ENCODE results near the gene CNPY4.
A peak's percentile ranks its signal among the peaks of the same experiment; 100 is the strongest.

The CNPY4 gene, protein sequence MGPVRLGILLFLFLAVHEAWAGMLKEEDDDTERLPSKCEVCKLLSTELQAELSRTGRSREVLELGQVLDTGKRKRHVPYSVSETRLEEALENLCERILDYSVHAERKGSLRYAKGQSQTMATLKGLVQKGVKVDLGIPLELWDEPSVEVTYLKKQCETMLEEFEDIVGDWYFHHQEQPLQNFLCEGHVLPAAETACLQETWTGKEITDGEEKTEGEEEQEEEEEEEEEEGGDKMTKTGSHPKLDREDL

DNA sequence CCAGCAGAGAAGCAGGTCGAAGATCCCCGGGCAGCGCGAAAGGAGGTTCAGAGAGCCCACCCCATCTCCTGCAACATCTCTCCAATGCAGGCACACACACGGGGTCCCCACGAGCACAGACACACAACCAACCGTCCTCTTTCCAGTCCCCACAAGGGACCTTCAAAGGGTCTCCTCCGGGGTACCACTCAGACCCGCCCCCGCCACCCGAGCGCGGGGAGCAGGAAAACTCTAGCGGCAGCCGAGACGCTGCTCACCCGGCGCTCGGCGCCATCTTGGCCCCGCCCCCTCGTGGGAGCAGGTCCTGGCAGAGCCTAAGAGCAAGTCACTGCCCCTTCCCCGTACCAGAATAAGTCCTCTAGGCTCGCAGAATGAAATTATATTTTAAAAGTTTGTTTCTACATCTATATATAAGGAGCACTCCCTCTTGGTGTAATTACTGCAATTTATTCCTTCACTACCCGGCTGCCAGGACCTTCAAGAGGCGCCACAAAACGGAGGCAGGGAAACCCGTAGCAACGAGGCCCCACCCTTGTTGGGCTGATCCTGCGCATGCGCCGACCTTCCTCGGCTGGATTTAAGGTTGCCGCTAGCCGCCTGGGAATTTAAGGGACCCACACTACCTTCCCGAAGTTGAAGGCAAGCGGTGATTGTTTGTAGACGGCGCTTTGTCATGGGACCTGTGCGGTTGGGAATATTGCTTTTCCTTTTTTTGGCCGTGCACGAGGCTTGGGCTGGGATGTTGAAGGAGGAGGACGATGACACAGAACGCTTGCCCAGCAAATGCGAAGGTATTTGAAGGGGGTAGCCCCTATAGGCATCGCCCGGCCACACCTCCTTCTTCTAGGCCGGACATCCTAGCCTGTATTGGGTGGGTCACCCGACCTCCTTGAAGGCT is at the start of gene CNPY4, which contains the start of gene TAF6:
CNPY4 (plus strand) TSS at position 563 of the 898 bp plus-strand sequence; CDS start at position 674, 111 bp downstream.
TAF6 (minus strand) TSS at position 287 of the 898 bp plus-strand sequence. CDS start 5,149 bp downstream, outside the sequence.
- peak; percentile 89 to 94 (median 90) for DNase-seq (ENCODE audit: low read depth in 2 of 3, low spot score in 1 of 3)

DNA sequence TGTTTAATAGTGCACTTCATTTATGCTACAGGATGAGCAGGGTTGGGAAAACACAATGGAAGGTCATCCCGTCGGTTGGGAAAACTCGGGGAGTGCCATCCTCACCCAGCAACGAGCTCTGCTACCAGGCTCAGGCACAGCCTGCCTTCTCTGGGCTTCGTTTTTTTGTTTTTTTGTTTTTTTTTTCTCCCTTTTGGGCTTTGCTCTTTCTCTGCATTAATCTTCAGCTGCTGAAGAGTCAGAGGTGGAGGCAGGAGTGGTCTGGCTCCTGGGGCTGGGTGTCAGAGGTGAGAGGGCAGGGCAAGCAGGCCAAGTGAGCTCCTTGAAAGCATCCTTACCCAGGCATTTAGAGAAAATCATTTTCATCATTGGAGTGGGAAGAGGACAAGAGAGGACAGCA is 49.4 kb upstream of the CNPY4 start:
- no peak for DNase-seq (ENCODE audit: low read depth in 2 of 3, low spot score in 1 of 3)

DNA sequence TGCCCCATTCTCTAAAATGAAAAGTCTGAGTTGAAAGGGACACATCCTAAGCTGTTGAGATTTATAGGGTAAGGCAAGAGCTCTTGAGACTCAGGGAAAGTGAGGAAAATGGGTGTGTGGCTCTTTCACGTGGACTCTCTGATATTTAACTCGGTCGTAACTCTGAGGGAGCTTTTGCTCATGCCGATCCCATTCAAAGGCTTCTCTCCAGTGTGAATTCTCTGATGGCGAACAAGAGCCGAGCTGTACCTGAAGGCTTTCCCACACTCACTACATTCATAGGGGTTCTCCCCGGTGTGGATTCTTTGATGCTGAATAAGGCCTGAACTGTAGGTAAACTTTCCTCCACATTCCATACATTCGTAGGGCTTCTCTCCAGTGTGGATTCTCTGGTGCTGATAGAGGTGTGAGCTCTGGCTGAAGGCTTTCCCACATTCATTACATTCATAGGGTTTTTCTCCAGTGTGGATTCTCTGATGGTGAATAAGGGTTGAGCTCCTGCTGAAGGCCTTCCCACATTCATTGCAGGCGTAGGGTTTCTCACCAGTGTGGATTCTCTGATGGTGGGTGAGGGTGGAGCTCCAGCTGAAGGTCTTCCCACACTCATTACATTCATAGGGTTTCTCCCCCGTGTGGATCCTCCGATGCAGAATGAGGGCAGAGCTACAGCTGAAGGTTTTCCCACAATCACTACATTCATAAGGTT is 48.3 kb upstream of the CNPY4 start:
- DNase-seq (ENCODE audit: low read depth in 2 of 3, low spot score in 1 of 3) = no peak

DNA sequence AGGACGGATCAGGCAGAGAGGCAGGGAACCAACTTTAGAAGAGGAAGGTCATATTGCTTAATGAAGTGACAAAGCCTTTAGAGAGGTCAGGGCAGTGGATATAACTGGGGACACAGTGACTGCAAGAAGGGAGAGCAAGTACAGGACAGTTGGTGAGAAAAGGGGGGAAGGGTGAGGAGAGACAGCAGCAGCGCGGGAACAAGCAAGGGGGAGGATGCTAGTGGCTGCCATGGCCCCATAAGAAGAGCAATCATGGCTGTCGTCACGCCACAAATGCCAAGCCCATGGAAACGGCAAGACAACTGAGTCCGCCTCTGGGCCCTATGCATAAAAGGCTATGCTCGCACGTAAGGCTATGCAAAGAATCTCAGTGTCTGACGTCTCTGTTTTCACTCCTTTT is 47.0 kb upstream of the CNPY4 start:
- no peak for DNase-seq (ENCODE audit: low read depth in 2 of 3, low spot score in 1 of 3)

DNA sequence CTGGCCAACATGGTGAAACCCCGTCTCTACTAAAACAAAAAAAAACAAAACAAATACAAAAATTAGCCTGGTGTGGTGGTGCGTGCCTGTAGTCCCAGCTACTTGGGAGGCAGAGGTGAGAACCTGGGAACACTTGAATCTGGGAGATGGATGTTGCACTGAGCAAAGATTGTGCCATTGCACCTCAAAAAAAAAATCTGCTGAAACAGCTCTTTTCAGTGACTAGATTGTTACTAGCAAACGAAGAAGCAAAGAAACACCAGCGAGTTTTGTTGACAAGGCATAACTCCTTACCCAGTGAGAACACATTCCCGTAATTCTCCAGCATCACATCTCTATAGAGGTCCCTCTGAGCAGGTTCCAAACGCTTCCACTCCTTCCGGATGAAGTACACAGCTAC is 44.6 kb upstream of the CNPY4 start:
- DNase-seq (ENCODE audit: low read depth in 2 of 3, low spot score in 1 of 3) = no peak

DNA sequence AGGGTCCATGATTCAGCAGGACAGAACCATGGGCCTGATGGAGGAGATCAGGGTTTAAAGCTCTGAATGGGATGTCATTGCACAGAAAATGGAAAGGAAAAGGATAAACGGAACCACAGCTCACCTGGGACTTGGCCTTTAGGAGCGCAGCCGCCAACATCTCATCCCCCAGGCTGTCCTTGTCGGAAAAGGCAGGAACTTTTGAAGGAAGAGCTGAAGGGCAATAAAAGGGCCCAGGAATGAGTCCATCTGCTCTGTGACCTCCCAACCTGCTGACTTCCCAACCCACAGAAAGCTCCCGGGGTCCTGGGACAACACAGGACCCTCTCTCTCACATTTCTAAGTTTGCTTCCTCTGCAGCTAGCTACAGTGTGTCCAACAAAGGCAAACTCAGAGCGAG is 44.0 kb upstream of the CNPY4 start:
- no peak for DNase-seq (ENCODE audit: low read depth in 2 of 3, low spot score in 1 of 3)

DNA sequence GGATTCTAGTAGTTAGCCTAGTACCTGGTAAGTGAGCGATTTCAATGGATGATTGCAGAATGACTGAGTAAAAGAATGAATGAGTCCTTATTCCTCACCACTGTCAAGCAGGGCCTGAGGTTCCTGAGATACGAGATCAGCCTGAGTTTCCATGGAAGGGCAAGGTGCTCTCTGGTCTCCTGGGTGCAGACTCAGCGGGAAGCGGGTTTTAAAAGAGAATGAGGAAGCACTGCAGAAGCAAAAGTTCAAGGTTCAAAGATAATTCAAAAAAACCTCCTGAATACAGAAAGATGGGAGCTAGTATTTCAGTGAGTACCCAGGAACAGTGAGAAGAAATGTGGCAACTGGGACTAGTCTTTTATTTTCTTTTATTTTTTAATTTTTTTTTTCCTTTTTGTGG is 42.2 kb upstream of the CNPY4 start:
- DNase-seq (ENCODE audit: low read depth in 2 of 3, low spot score in 1 of 3) = no peak

DNA sequence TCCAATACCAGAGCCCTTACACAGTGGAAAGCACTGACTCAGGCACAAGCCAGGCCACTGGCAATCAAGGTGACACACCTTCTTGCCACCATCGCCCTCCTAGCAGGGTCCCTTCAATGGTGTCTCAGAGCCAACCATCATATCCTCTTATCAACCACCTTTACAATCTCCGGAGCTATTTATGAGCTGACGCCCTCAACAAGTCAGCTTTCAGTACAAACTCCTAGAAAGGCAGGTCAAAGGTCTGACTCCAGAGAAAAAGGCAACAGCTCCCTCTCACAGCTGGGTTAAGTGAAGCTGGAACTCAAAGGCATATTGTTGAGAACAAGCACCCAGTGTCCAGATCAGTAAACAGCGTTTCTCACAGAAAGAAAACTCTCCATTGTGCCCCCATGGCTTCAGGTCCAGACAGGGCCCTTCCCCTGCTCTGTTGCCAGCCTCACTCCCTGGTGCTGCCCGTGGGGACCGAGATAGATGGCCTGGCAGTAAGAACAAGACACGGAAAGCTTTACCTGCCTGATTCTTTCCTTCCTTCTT is 40.3 kb upstream of the CNPY4 start:
- DNase-seq (ENCODE audit: low read depth in 2 of 3, low spot score in 1 of 3) = no peak

DNA sequence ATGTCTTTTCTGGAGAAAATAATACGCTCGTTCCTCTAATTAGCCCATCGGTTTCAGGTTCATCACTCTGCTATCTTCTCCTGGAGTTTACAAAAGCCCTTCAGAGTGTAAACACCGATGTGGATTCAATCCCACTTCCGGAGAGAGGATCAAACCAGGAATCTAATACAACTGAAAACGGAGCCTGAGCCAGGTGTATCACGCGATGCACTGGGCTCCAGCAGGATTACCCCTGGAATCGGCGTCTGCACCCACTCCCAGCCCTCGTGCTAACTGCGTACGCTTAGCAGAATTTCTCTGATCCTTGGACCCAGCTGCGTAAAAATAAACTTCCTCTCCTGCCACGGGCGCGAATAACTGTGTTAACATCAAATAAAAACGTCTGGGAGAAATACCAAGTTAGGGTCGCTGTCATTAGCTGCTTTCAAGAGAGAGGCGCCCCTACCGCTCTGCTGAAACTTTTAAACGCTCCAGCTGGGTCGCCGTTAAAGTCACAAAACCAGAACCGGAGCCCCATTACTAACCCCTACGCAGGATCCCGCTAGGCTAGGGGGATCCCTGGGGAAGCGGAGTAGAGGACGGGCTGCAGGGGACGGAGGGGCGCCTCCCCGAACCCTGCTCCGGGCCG is 38.4 kb upstream of the CNPY4 start:
- no peak for DNase-seq (ENCODE audit: low read depth in 2 of 3, low spot score in 1 of 3)

DNA sequence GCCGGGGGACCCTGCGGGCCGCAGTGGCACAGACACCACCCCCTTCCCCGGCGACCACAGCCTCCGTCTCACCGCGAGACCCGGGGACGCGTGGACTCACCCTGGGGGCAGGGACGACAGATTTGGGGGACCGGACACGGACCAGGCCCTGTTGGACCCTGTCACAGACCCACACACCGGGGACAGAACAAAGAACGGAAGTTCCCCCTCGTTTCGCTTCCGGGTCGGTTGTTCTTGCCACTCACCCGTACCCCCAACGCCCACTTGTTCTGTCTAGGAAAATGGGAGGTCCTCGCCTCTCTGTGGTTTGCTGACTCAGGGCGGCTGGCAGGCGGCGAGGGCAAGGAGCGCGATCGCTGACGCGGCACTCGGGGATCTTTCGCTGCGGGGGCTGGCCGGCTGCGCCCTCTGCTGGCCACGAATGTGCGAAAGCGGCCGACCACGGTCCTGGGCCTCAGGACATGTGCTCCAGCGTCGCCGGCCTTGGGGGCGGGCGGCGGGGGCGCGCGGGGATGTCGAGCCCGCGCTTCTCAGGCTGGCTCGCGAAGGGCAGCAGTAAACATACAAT is 37.8 kb upstream of the CNPY4 start, which contains the start of gene ZNF3:
ZNF3 (minus strand) TSS at position 189 of the 568 bp plus-strand sequence. CDS start 4,366 bp downstream, outside the sequence.
- DNase-seq (ENCODE audit: low read depth in 2 of 3, low spot score in 1 of 3) = peak; percentile 97 to 98 (median 97)

DNA sequence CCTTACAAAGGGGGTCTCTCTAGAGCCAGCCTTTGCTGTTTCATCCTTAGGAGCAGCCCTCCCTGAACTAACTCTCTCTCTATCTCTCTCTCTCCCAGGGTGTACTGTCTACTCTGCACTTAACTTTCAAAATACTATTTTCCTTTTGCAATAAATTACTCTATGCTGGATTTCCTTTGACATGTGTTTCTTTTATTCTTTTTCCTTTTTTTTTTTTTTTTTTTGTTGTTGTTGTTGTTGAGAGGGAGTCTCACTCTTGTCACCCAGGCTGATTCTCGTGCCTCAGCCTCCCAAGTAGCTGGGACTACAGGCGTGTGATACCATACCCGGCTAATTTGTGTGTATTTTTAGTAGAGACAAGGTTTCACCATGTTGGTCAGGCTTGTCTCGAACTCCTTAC is 36.5 kb upstream of the CNPY4 start:
- DNase-seq (ENCODE audit: low read depth in 2 of 3, low spot score in 1 of 3) = no peak

DNA sequence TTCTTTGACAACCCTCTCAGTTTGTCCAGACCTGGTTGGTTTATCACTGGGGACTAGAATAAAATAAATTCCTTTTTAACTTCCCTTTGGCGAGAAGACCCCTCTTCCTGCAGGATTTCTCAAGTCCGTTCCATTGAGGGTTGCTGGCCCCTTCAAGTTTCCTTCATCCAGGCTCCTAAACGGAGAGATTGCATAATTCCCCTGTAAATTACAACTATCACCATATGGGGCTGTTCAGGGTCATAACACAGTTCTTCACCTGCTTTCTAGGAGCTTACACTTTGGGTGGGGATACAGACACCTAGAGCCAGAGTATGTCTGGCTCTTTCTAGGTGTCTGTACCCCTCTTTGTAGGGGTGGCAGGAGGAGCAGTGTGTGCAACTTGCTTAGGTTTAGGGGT is 33.9 kb upstream of the CNPY4 start:
- DNase-seq (ENCODE audit: low read depth in 2 of 3, low spot score in 1 of 3) = no peak

DNA sequence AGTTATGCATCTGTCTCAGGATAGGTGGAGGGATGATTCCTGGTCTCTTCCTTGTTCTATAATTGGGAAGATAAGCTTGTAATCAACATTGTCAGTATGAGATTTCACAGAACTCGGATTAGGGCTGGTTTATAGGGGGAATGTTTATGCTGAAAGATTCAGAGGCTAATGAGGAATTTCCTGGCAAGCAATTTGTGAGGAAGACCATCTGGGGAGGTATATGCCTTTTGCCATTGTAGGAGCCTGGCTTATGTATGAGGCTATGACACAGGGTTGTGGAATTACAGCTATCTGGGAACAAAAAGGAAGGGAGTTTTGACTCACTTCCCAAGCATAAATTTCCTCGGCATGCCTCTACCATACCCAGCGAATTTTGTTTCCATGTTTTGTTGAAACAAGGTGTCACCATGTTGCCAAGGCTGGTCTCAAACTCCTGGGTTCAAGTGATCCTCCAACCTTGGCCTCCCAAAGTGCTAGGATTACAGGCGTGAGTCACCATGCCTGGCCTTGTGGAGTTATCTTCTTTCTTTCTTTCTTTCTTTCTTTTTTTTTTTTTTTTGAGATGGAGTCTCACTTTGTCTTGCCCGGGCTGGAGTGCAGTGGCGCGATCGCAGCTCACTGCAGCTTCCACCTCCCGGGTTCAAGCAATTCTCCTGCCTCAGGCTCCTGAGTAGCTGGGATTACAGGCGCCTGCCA is 32.2 kb upstream of the CNPY4 start:
- no peak for DNase-seq (ENCODE audit: low read depth in 2 of 3, low spot score in 1 of 3)

DNA sequence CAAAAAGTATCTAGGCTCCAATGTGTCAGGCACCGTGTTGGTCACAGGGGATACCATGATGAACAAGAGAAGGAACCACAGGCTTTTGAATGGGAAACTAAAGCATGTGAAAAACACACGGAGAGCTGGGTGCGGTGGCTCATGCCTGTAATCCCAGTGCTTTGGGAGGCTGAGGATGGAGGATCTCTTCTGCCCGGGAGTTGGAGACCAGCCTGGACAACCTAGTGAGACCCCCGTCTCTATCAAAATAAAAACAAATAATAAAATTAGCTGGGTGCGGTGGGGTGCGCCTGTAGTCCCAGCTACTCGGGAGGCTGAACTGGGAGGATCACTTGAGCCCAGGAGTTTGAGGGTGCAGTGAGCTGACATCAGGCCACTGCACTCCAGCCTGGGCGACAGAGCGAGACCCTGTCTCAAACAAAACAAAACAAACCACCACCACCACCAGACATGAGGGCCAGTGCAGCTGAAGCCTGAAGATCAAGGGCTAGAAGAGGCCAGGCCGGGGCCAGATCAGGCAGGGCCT is 31.3 kb upstream of the CNPY4 start:
- no peak for DNase-seq (ENCODE audit: low read depth in 2 of 3, low spot score in 1 of 3)

DNA sequence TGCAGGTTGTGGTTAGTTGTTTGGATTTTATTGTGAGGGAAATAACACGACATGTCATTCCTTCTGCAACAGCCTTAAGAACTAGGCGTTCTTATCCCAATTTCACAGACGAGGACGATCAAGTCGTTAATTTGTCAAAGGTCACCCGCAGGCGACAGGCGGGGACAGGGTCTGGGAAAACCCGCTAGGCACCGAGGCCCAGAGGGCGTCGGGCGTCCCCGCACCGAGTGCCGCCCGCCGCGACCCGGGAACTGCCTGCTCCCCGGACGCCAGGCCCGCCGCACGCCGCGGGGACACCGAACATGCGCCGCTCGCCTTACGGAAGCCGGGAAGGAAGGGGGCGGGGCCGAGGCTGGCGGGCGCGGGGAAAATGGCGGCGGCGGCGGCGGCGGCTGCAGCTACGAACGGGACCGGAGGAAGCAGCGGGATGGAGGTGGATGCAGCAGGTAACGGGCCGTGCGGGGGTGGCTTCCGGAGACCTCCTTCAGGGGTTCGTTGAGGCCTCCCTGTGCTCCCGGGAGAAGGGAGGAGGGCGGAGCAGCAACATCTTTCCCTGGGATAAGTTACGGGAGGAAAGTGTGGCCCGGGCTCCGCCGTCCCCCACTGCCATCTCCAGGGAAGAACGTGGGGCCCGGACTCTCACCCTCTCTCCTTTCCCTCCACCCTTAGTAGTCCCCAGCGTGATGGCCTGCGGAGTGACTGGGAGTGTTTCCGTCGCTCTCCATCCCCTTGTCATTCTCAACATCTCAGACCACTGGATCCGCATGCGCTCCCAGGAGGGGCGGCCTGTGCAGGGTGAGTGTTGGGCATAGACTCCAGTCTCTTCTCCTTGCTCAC is 30.6 kb upstream of the CNPY4 start, which contains the start of gene COPS6:
COPS6 (plus strand) TSS at position 349 of the 837 bp plus-strand sequence; CDS start at position 371, 22 bp downstream.
- DNase-seq (ENCODE audit: low read depth in 2 of 3, low spot score in 1 of 3) = peak; percentile 70 to 85 (median 83)

DNA sequence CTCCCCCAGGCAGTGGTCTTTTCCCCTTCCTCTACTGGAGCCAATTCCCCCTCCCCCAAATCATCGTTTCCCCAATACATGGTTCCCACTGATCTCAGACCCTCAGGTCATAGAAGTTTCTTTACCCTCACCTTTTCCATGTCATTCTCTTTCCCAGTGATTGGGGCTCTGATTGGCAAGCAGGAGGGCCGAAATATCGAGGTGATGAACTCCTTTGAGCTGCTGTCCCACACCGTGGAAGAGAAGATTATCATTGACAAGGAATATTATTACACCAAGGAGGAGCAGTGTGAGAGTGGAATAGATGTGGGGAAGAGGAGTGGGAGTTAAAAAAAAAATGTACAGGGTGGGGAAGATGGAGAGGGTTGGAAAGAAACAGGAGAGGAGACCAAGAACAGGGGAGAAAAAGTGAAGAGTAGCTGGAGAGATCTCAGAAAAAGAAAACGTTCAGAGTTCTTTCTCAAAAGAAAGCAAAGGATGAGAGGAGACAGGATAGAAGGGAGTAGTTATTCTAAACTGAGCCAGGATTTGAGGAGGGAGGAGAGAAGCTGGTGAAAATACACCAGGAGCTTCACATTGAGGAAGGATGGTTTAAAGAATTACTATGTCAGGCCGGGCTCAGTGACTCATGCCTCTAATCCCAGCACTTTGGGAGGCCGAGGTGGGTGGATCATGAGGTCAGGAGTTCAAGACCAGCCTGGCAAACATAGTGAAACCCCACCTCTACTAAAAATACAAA is 29.8 kb upstream of the CNPY4 start:
- no peak for DNase-seq (ENCODE audit: low read depth in 2 of 3, low spot score in 1 of 3)

DNA sequence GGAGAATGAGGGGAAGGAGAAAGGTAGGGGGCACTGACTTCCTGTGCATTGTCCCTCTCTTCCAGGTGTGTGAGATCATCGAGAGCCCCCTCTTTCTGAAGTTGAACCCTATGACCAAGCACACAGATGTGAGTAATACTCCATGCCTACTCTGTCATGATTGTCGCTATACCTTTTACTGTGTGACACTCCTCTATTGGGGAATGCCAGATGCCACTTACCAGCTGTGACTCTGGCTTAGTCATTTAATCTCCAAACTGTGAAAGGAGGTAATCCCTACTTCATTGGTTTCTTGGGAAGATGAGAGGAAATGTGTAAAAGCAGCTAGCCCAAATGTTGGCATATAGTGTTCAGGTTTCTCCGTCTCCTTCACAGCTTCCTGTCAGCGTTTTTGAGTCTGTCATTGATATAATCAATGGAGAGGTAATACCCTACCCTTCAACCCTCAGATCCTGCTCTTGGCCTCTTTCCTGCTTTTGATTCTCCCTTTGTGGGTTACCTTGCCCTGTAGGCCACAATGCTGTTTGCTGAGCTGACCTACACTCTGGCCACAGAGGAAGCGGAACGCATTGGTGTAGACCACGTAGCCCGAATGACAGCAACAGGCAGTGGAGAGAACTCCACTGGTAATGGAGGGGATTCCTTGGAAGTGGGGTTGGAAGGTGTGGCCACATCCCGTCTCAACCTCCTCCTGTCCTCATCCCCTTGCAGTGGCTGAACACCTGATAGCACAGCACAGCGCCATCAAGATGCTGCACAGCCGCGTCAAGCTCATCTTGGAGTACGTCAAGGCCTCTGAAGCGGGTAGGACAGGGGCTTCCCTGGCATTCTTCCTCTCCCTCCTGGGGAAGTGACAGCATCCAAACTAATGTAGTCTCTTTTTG is 28.7 kb upstream of the CNPY4 start:
- no peak for DNase-seq (ENCODE audit: low read depth in 2 of 3, low spot score in 1 of 3)
